Measurements from ENCODE around the gene RHCE.
"Not testable (repeated sequence)": the region's sequence is repeated elsewhere in the genome, so short reads cannot be mapped to it uniquely, and the experiment has no call there.

RHCE gene

DNA sequence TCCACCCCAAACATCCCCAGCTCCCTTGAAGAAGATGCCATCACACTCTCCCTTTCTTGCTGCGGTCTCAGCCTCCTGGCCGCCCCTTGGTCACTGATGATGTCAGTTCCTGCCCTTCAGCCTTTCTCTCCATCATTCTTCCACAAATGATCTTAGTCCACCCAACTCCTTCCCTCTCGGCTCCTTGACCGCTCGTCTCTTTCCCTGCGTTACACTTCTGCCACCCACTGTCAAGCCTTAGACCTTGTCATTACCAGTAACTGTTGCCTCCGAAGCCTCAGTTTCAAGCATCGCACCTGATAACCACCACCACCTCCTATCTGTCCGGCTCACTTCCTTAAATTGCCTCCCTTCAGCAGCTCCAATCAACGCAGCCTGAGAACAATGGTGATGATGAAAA is 23.1 kb downstream of the RHCE start:
- DNase-seq (ENCODE audit: low spot score), result not testable (repeated sequence)

DNA sequence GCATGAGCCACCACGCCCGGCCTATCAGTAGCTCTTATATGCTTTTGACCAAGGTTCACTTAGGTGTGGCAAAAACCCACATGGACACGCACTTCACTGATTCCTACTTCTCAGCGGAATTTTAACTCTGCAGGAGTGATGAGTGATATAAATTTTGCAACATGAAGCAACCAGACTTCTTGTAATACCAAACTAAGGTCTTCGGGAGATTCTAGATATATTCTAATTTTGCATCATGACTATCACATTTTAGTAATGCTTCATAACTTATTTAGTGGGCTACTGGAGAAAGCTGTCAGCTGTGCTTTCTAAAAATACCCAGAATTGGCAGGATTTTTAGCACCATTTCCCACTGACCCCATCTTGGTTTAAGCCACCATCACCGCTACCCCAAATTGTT is 27.8 kb downstream of the RHCE start:
- no peak for DNase-seq (ENCODE audit: low spot score)

DNA sequence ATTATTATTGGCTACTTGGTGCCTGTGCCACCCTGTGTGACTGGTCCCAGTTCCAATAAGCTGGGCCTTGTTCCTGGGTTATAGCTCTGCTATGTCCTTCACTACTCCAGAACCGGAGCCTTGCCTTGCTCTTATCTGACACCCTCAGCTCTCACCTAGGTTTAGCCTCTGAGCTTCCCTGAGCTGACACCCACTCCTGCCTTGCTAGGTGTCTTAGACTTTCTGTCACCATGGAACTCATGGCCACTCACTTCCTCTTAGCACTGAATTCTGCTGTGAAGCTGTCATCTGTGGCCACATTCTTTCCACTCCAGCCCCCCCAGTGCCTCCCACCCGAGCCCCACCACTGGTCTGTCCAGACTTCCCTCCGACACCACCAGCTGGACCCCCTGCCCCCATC is 30.9 kb downstream of the RHCE start:
- DNase-seq (ENCODE audit: low spot score), result not testable (repeated sequence)

DNA sequence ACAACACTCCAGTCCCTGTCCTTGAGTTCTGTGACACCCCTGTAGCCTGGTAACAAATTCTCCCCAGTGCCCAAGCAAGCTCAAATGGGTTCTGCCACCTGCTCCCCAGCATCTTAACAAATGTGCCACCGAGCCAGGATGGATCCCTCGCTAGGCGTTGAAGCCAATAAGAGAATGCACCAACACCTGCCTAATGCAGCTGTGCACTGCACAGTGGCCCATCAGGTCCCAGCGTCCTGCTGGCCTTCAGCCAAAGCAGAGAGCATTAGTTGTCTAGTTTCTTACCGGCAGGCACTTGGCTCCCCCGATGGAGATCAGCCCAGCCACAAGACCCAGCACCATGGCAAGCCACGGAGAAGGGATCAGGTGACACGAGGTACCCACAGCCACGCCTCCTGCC is 31.9 kb downstream of the RHCE start:
- not testable (repeated sequence) for DNase-seq (ENCODE audit: low spot score)

DNA sequence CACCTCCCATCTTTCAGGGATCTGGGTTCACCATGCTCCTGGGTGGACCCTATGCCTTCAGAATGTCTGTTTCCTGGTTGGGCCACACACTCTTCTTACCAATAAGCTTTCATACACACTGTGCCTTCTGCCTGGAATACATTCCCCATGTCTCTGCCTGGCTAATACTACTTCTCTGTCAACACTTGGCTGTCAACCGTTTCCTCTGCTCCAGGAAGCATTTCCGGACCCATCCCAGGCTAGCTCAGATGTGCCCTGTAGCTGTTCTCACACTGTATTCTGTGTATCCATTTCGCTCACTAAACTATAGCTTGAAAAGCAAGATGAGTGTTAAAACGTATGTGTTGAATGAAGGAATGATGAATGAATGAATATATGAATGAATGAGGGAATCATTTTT is 33.5 kb downstream of the RHCE start:
- not testable (repeated sequence) for DNase-seq (ENCODE audit: low spot score)

DNA sequence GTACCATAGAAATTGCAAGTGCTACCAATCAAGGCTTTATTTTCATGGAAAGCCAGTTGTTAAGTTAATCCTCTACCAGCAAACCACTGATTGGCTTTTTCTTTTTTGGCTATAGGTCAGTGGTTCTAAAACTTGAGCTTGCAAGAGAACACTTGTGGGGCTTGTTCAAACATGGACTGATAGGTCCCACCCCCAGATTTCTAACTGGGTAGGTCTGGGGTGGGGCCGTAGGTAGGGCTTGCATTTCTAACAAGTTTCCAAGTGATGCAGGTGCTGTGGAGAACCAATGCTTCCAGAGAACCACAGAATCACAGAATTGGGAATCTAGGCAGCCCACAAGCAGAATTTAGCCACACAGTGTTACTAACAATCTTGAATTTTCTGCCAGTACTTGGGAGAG is 36.8 kb downstream of the RHCE start:
- not testable (repeated sequence) for DNase-seq (ENCODE audit: low spot score)

DNA sequence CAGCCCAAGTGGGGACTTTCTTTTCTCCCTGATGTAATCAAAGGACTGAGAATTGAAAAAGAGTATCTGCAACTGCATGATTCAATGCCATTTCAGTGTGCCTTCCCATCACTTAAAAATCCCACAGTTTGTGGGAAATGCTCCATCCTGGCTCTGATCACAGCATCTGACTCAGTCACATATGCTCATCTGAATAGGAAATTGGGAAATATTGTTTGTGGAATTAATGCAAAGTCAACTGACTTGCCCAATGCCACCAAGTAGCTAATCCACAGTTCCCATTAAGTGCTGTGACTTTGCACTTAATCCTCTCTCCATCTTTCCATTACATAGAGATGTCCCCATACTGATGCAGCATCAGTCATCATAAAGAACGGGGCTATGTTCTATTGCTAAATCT is 37.5 kb downstream of the RHCE start:
- DNase-seq (ENCODE audit: low spot score), result not testable (repeated sequence)

DNA sequence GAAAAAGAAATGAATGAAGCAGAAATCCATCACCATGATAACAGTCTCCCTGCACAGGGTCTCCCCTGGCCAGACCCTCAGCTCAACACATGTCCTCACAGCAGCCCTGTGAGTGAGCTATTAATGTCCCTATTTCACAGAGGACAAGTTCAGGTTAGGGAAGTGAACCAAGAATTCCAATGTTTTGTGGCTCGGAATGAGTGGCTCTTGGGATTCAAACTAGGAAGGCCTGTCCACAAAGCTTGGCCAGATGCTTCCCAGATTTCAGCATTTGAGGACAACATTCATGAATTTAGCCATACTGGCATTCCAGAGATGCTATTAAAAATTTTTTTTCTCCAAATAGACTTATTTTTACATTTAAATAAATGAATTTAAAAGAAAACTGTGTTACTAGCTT is 38.1 kb downstream of the RHCE start:
- DNase-seq (ENCODE audit: low spot score), result not testable (repeated sequence)

DNA sequence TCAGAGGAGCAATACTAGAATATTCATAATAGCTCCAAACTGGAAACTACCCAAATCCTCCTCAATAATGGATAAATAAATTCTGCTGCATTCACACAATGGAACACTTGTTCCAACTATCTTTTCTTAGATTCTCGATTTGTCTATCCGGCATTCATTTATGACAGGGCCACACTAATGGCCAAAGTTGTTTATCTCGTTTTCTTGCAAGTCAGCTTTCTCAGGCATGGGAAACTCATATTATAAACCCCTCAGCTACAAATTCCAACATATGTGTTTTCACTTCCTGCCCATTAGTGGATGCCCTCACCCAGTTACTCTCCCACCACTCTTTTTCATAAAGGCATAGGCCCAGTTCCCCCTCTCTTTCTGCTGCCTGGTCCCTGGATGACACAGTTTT is 42.3 kb downstream of the RHCE start:
- not testable (repeated sequence) for DNase-seq (ENCODE audit: low spot score)

DNA sequence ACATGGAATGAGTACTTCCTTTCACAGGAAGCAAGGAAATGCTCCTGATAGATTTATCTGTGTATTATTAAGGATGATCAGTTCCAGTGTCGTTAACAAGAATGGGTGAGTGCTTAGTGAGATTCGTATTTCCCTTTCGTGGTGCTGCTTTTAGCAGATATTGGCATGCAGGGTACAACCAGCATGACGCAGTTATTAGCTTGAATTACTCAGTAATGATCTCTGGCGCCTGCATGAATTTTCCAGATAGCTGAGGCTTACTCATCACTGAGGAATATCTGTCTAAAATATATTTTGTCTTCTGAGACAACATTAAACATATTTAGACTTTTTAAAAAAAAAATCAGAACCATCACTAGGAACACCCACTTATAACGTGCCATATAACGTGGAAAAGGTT is 48.9 kb downstream of the RHCE start:
- not testable (repeated sequence) for DNase-seq (ENCODE audit: low spot score)

DNA sequence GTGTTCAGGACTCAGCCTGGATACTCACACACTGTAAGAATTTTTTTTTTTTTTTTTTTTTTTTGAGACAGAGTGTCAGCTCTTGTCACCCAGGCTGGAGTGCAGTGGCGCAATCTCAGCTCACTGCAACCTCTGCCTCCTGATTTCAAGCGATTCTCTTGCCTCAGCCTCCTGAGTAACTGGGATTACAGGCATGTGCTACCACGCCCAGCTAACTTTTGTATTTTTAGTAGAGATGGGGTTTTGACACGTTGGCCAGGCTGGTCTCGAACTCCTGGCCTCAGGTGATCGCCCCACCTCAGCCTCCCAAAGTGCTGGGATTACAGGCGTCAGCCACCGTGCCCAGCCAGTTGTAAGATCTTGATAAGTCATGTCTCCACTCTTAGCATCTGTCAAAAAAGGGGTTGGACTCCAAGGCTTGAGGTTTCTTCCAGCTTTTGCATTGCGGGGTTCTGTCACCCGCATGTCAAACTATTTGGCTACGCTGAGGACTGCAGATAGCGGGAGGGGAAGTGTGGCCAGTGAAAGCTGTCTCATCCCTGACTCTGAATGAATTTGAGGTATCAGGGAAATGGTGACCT is 50.8 kb downstream of the RHCE start:
- not testable (repeated sequence) for DNase-seq (ENCODE audit: low spot score)

DNA sequence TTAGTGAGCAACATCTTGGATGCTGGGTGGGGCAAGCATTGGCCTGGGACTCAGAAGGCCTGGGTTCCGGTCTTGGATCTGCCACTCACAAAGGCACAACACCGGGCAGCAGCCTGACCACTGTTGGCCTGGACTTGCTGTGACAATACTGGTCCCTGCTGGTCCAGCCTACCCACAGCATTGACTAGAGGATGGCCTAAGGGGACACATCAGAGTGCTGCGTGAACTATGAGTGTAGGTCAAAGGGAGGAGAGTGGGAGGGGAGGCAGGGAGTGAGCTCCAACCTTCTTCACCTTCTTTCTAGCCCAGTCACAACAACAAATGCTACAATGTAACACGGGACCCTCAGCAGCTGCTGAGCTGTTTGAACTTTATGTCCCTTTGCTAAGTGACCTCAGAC is 51.4 kb downstream of the RHCE start:
- no peak for DNase-seq (ENCODE audit: low spot score)

DNA sequence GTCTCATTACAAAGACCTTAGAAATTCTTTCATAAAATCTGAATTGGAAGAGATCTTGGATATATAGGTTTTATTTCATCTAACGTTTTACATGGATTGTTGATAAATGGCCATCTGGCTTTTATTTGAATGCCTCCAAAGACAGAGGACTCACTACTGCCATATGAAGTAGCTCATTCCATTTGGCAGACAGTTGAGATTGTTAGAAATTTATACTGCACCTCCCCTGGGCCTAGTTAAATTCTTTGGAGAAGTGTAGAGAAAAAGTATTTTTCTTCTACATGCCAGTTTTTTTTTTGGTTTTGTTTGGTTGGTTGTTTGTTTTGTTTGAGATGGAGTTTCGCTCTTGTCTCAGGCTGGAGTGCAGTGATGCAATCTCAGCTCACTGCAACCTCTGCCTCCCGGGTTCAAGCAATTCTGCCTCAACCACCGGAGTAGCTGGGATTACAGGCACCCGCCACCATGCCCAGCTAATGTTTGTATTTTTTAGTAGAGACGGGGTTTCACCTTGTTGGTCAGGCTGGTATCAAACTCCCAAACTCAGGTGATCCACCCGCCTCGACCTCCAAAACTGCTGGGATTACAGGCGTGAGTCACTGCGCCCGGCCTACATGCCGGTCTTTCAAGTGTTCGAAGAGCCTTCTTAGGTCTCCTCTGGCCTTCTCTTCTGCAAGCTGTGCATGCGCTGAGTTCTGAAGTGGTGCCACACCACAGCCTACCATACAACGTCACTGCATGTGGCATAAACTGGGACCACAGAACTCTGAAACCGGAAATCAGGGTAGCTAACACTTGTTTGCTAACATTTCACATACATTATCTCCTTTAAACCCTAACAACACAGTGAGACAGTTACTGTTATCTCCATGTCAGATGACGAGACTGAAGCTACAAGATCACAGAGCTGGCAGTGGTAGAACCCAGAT is 57.7 kb downstream of the RHCE start:
- not testable (repeated sequence) for DNase-seq (ENCODE audit: low spot score)

DNA sequence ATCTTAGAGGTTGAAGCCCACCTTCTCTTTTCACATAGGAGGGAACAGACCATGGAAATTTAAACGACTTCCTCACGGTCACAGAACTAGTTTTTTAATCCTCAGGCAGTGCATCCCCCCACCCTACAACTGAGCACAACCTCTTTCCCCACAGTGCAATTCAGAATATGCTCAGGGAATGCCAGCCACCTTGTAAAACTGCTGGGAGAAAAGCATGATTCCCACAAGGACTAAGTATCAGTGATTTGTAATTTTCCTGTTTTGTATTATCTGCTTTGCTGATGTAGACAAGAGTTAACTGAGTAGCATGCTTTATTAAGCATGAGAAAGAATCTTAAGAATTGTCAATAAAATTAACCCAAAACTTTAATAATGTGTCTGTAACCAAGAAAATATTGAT is 58.7 kb downstream of the RHCE start:
- DNase-seq (ENCODE audit: low spot score), result no peak

DNA sequence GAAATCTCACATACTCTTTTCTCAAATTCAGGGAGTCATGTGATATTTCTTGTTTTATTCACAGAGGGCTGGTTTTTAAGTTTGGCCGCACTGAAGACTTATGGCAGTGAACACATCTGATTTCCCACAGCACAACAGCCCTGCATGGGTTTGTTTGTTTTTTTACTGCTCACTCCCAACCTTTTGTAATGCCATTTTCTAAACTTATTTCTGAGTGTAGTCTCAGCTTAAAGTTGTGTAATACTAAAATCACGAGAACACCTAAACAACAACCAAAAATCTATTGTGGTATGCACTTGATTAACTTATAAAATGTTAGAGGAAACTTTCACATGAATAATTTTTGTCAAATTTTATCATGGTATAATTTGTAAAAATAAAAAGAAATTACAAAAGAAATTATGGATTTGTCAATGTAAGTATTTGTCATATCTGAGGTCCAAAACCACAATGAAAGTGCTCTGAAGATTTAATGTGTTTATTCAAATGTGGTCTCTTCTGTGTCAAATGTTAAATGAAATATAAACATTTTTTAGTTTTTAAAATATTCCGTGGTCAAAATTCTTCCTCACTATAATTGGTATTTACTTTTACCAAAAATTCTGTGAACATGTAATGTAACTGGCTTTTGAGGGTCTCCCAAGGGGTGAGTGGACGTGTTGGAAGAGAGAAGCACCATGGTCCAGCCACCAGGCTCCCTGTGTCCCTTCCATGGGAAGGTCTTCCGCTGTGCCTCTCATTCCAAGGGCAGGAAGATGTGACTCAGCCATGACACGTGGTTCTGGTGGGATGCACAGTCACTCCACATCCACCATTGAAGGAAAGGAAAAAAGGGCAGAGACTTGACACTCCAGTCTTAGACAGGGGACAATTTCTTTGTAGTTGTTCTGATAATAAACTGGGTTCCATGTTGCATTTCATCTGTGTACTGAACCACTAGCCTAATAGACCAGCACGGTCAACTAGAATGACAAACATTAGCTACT is 59.7 kb downstream of the RHCE start:
- no peak for DNase-seq (ENCODE audit: low spot score)

DNA sequence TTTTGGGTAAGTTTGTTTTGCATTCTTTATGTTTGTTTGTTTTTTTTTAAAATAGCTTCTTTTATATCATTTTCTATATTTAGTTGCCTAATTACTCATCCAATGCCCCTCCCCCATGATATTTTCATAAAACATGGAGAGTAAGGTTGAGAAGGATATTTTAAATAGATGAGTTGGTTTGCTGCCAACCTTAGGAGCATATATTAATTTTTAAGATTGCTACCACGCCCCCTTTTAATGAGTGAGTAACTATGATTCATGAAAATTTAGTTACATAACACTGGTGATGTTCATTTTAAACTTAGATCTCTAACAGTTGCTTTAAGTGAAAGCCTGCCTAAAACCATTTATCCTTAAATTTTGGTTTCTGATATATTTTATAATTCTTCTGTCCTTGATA is 63.8 kb downstream of the RHCE start:
- DNase-seq (ENCODE audit: low spot score), result no peak

DNA sequence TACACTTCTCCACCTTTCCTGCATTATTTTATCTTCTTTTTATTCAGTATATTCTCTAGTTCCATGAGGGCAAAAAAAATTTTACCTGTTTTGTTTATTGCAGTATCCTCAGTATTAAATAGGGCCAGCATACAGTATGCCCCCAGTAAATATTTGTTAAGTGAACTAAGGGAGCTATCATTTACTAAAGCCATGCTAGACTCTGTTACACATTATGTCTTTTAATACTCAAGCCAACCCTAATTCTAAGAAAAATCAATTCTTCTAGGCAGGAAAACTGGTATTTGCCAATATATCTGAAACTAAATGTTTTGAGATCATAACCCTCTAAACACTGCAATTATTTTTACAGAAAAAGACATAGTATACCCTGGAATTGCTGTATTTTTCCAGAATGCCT is 64.2 kb downstream of the RHCE start:
- DNase-seq (ENCODE audit: low spot score), result no peak

DNA sequence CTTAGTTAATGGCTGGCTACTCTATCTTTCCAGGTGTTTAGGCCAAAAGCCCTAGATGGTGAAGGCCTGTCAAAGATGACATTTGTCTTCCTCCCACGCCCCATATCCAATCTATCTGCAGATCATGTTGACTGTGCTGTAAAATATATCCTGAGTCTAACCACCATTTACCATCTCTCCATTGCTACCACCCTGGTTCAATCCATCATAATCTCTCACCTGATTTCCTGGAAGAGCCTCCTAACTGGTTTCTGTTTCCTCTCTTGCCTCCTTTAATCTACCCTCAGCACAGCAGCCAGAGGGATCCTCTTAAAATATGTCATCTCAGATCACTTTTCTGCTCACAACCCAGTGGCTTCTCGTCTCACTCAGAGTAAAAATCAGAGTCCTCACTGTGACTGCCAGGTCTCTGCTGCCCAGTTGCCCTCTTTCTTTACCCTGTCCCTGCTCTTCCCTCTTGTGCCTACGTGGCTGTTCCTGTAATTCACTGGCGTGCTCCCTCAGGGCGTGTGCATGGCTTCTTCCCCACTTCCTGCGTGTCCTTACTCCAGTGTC is 64.7 kb downstream of the RHCE start:
- no peak for DNase-seq (ENCODE audit: low spot score)

DNA sequence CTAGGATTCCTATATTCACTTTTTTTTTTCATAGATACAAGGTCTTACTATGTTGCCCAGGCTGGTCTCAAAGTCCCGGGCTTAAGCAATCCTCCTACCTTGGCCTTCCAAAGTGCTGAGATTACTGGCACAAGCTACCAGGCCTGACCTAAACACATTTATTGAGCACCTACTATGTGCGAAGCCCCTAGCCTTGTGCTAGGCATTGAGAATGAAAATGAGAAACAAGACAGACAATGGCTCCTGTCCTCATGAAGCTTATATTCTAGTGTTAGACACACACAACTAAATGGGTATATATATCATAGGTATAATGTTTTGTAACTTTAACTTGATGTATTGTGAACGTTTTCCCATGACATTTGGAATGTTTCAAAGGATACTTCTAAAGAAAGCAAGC is 71.0 kb downstream of the RHCE start:
- DNase-seq (ENCODE audit: low spot score), result no peak

DNA sequence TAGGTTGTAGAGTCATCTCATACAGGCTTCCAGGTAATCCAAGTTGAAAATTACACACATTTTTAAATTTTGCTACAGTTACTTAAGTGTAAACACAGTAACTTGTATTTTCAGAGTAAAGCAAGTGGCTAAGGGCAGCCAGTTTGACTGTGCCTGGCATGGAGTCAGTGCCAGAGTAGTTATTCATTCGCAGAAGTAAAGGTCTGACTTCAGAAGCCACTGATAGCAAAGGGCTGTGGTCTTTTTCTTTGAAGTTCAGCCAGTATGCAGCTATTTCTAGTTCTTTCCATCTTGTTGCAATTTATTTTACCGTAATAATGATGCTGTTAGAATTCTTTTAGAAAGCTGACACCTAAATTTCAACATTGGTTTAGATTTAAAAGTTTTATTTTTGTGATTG is 73.1 kb downstream of the RHCE start:
- DNase-seq (ENCODE audit: low spot score), result no peak

DNA sequence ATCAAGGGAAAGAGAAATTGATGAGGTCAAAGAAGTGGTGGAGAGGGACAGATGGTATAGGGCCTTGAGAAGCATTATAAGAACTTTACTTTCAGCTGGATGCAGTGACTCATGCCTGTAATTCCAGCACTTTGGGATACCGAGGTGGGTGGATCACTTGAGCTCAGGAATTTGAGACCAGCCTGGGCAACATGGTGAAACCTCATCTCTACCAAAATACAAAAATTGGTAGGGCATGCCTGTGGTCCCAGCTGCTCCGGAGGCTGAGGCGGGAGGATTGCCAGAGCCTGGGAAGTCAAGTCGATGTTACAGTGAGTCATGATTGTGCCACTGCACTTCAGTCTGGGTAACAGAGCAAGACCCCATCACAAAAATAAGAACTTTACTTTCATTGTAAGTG is 76.8 kb downstream of the RHCE start:
- no peak for DNase-seq (ENCODE audit: low spot score)

DNA sequence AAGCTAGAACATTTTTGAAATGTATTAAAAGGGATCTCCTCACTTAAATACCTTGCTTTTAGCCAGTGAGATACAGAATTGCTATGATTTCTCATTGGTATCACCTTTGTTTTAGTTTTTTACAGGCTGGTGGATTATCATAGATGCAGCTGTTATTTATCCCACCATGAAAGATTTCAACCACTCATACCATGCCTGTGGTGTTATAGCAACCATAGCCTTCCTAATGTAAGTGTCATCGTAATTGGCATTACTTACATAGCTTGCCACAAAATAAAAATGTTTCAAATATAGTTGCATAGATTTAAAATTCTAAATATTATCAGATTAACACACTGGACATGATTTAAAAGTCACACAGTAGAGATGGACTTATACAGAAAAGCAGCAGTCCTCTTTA is 77.8 kb downstream of the RHCE start:
- DNase-seq (ENCODE audit: low spot score), result no peak
